Measurements from ENCODE around the gene SCUBE2.

- TF ChIP-seq CTCF (conservative IDR thresholded peaks at IDR 0.05 in 1 of 2, IDR thresholded peaks at IDR 0.05 in 1 of 2; ENCODE audit: low read depth in 1 of 2, low read length in 2 of 2) (no peak), EZH2 (IDR thresholded peaks at IDR 0.05; ENCODE audit: low read length, missing control alignments) (no peak)
These were observed 33.5 kb downstream of the SCUBE2 start for GRCh38 chr11:9057888-9058287.
